Measurements from ENCODE around the gene ASPDH.
A peak's percentile ranks its signal among the peaks of the same experiment; 100 is the strongest.

The ASPDH gene

GRCh38 chr19:50542943-50543342 lies 29.2 kb upstream of the ASPDH start:
- H3K36me3 ChIP-seq (replicated peaks), result no peaks in the 10 kb centered on the region
- H3K27ac ChIP-seq, result no peak overlapping the region
- in situ Hi-C loops (cut with HindIII; ENCODE audit: low pct_ligation_motif_present, low sequenced_read_pairs), result no loop called here
- no peak for TF ChIP-seq CTCF (IDR thresholded peaks at IDR 0.05; ENCODE audit: low read depth, low read length, missing control alignments)
- DNase-seq, result no peak
- H3K27me3 ChIP-seq (replicated peaks), result peaks cover 2% of the 10 kb centered on the region
- H3K4me3 ChIP-seq (ENCODE audit: low read depth, low read length), result no peak overlapping the region

- DNase-seq, result peak; percentile 85
- H3K4me3 ChIP-seq (ENCODE audit: low read depth, low read length), result no peak overlapping the region
- peak; percentile 82 for TF ChIP-seq CTCF (IDR thresholded peaks at IDR 0.05; ENCODE audit: low read depth, low read length, missing control alignments)
- in situ Hi-C loops (cut with HindIII; ENCODE audit: low pct_ligation_motif_present, low sequenced_read_pairs), result no loop called here
- no peaks in the 10 kb centered on the region for H3K36me3 ChIP-seq (replicated peaks)
- no peak overlapping the region for H3K27ac ChIP-seq
- peaks cover 2% of the 10 kb centered on the region for H3K27me3 ChIP-seq (replicated peaks)
Measured at GRCh38 chr19:50537769-50538230, 24.1 kb upstream of the ASPDH start.

GRCh38 chr19:50537306-50537685 lies 23.6 kb upstream of the ASPDH start:
- no peak overlapping the region for H3K4me3 ChIP-seq (ENCODE audit: low read depth, low read length)
- in situ Hi-C loops (cut with HindIII; ENCODE audit: low pct_ligation_motif_present, low sequenced_read_pairs), result no loop called here
- no peaks in the 10 kb centered on the region for H3K36me3 ChIP-seq (replicated peaks)
- no peak for DNase-seq
- TF ChIP-seq CTCF (IDR thresholded peaks at IDR 0.05; ENCODE audit: low read depth, low read length, missing control alignments), result no peak
- H3K27ac ChIP-seq, result no peak overlapping the region
- H3K27me3 ChIP-seq (replicated peaks), result peaks cover 2% of the 10 kb centered on the region

GRCh38 chr19:50536662-50537305 lies 23.1 kb upstream of the ASPDH start:
- no peak overlapping the region for H3K27ac ChIP-seq
- peak; percentile 5 for TF ChIP-seq CTCF (IDR thresholded peaks at IDR 0.05; ENCODE audit: low read depth, low read length, missing control alignments)
- peaks cover 2% of the 10 kb centered on the region for H3K27me3 ChIP-seq (replicated peaks)
- no peaks in the 10 kb centered on the region for H3K36me3 ChIP-seq (replicated peaks)
- no peak overlapping the region for H3K4me3 ChIP-seq (ENCODE audit: low read depth, low read length)
- DNase-seq, result no peak
- in situ Hi-C loops (cut with HindIII; ENCODE audit: low pct_ligation_motif_present, low sequenced_read_pairs), result no loop called here

- Histone ChIP-seq H3K27me3 (replicated peaks) (no peaks in the 10 kb centered on the region), H3K4me3 (ENCODE audit: low read depth, low read length) (no peak overlapping the region), H3K36me3 (replicated peaks) (no peaks in the 10 kb centered on the region), H3K27ac (no peak overlapping the region)
- TF ChIP-seq CTCF (IDR thresholded peaks at IDR 0.05; ENCODE audit: low read depth, low read length, missing control alignments), result no peak
- in situ Hi-C loops (cut with HindIII; ENCODE audit: low pct_ligation_motif_present, low sequenced_read_pairs), result no loop called here
- DNase-seq, result no peak
Measured at GRCh38 chr19:50535672-50536187, 22.0 kb upstream of the ASPDH start.

GRCh38 chr19:50534478-50534877 lies 20.8 kb upstream of the ASPDH start:
- TF ChIP-seq CTCF (IDR thresholded peaks at IDR 0.05; ENCODE audit: low read depth, low read length, missing control alignments), result no peak
- no peak overlapping the region for H3K27ac ChIP-seq
- in situ Hi-C loops (cut with HindIII; ENCODE audit: low pct_ligation_motif_present, low sequenced_read_pairs), result no loop called here
- no peak for DNase-seq
- no peak overlapping the region for H3K4me3 ChIP-seq (ENCODE audit: low read depth, low read length)
- no peaks in the 10 kb centered on the region for H3K36me3 ChIP-seq (replicated peaks)
- H3K27me3 ChIP-seq (replicated peaks), result no peaks in the 10 kb centered on the region

Data from brain microvascular endothelial cell (primary cell).